ENCODE results near the gene SRRM2.

Gene SRRM2

DNA sequence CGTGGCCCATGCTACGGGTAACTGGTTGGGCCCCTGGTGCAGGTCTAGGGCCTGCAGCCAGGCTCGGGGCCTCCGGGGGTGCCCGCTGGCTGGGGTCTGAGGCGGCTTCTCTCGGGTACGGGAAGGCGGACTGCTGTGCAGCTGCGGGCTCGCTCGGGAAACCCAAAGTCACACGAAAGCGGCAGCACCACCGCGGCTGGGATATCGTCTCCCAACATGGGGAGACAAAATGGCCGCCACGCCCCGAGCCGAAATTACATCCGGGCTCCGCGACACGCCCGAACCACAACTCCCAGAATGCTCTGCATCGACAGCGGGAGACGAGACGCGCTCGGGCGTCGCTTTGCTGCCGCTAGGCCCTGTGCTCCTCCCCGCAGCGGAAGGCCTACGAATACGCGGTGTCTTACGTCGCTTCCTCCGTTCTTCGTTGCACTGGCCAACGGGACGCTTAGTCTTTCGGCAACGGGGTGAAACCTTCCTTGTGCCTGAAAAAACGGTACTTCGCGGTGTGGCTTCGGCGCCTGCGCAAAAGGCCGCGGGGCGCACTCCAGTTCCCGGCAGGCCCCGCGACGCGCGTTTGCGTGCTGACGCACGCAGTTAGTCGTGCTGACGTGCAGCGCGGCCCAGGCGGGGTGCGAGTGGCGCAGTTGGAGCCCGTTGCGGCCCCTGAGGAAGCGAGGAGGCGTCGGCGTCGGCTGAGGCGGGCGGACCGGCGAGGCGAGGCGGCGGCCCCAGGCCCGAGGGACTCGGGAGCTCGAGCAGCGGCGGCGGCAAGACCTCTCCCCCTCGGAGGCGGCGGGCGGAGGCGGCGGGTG, at the start of gene SRRM2:
Gene SRRM2, plus strand, starts transcription at position 604 of the 815 bp plus-strand sequence. CDS start 3,727 bp downstream, outside the sequence.
- peak; percentile 84 for DNase-seq (ENCODE audit: low read depth)
- H3K4me3 ChIP-seq (ENCODE audit: control insufficient read depth, low read depth, low read length), result peak within 1 kb of the TSS; percentile 69
- TF ChIP-seq, protein P1, sequence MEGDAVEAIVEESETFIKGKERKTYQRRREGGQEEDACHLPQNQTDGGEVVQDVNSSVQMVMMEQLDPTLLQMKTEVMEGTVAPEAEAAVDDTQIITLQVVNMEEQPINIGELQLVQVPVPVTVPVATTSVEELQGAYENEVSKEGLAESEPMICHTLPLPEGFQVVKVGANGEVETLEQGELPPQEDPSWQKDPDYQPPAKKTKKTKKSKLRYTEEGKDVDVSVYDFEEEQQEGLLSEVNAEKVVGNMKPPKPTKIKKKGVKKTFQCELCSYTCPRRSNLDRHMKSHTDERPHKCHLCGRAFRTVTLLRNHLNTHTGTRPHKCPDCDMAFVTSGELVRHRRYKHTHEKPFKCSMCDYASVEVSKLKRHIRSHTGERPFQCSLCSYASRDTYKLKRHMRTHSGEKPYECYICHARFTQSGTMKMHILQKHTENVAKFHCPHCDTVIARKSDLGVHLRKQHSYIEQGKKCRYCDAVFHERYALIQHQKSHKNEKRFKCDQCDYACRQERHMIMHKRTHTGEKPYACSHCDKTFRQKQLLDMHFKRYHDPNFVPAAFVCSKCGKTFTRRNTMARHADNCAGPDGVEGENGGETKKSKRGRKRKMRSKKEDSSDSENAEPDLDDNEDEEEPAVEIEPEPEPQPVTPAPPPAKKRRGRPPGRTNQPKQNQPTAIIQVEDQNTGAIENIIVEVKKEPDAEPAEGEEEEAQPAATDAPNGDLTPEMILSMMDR (IDR thresholded peaks at IDR 0.05; ENCODE audit: control insufficient read depth, insufficient read depth, low read depth, low read length, missing control alignments), result peak; percentile 7

- H3K4me3 ChIP-seq (ENCODE audit: control insufficient read depth, low read depth, low read length), result no peak overlapping the region
- TF ChIP-seq, protein P1 (IDR thresholded peaks at IDR 0.05; ENCODE audit: control insufficient read depth, insufficient read depth, low read depth, low read length, missing control alignments), result no peak
- DNase-seq (ENCODE audit: low read depth), result no peak
Observed at GRCh38 chr16:2702871-2703745, 49.3 kb upstream of the SRRM2 start.

GRCh38 chr16:2704166-2704982, 48.1 kb upstream of the SRRM2 start:
- DNase-seq (ENCODE audit: low read depth), result no peak
- TF ChIP-seq, protein P1 (IDR thresholded peaks at IDR 0.05; ENCODE audit: control insufficient read depth, insufficient read depth, low read depth, low read length, missing control alignments), result no peak
- no peak overlapping the region for H3K4me3 ChIP-seq (ENCODE audit: control insufficient read depth, low read depth, low read length)

- H3K4me3 ChIP-seq (ENCODE audit: control insufficient read depth, low read depth, low read length), result no peak overlapping the region
- TF ChIP-seq, protein P1 (IDR thresholded peaks at IDR 0.05; ENCODE audit: control insufficient read depth, insufficient read depth, low read depth, low read length, missing control alignments), result no peak
- DNase-seq (ENCODE audit: low read depth), result no peak
Observed at GRCh38 chr16:2704983-2705275, 47.5 kb upstream of the SRRM2 start.

DNA sequence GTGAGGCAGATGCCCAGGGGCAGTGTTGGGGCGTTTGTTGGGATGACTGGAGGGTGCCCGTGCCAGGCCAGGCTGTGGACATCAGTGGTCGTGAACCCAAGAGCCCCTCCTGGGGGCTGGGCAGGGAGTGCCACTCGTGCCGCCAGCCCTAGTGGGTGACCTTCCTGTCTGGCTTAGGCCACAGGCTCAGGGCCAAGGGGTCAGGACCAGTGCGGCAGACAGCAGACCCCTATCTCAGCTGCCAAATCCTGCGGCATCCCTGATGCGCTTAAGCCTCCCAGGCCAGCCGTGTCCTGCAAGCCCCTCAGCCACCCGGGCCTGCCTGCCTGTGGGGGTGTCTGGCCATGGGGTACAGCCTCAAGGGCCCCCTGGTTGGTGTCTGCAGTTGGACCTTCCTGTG, 47.1 kb upstream of the SRRM2 start:
- no peak overlapping the region for H3K4me3 ChIP-seq (ENCODE audit: control insufficient read depth, low read depth, low read length)
- TF ChIP-seq, protein P1 (IDR thresholded peaks at IDR 0.05; ENCODE audit: control insufficient read depth, insufficient read depth, low read depth, low read length, missing control alignments), result no peak
- DNase-seq (ENCODE audit: low read depth), result no peak

DNA sequence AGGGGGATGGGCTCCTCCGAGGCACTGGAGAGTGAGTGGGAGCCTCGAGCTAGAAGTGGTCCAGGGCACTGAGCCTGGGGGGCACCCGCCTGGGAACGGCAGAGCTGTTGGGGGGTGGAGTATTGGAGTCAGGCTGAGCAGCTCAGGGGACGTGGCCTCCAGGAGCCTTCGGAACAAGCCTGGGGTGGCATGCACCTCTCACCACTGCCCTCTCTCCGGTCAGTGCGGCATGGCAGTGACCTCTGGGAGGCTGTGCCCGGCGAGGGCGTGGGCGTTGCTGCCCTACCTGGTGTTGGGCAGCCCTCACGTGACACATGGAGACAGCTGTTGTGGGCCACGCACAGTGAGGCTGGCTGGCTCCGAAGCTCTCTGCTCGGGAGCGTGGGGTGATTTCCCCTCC, 46.4 kb upstream of the SRRM2 start:
- TF ChIP-seq, protein P1 (IDR thresholded peaks at IDR 0.05; ENCODE audit: control insufficient read depth, insufficient read depth, low read depth, low read length, missing control alignments), result no peak
- no peak overlapping the region for H3K4me3 ChIP-seq (ENCODE audit: control insufficient read depth, low read depth, low read length)
- no peak for DNase-seq (ENCODE audit: low read depth)
